ENCODE data around the gene MAGI1. TPM values are rescaled to one million over a fixed set of nuclear protein-coding genes. Genes with fewer than 3 reads are reported as not detected.

The MAGI1 gene
- total RNA-seq, 1 experiment from 2014 or later = 0.77 TPM

DNA sequence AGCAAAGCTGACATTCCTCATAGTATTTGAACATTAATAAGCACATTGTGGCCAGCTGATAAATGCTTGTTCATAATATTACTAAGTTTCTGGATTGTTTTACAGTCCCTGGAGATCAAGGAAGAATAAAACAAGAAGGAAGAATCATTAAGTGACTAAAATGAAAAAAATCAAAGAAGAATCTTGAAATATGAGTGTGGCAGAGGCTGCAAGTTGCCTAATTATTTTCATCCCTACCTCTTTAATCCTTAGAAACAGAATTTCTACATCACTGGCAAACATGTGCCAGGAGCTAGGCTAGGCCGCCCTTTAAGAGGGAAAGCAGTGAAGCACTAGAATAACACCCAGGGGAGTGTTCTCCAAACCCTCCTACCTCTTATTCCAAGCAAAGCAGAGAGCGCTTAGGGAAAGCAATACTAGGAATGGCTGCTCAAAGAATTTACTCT lies 98.9 kb downstream of the MAGI1 start:
- DNase-seq (ENCODE audit: low read depth, low spot score) = no peak
- in situ Hi-C loops (cut with HindIII; ENCODE audit: low pct_unique_long_range_greater_than_20kb, low sequenced_read_pairs) = no loop called here

DNA sequence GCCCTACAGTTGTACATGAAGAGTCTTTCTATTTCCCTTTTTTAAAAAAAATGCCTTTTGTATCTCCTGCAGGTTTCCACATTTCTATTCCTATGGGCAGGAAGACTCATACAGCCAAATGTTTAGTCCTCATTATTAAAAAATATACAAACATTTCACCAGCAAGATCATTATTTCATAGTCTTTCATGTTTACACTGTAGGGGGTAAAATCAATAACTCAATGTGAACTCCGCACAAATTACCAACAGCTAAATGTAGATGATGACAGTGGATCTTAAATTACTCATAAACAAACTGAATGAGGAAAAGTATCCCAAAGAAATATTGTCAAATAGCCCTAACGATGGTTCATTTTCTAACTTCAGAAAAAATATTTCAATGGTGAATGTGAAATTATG lies 99.5 kb downstream of the MAGI1 start:
- in situ Hi-C loops (cut with HindIII; ENCODE audit: low pct_unique_long_range_greater_than_20kb, low sequenced_read_pairs) = no loop called here
- no peak for DNase-seq (ENCODE audit: low read depth, low spot score)

DNA sequence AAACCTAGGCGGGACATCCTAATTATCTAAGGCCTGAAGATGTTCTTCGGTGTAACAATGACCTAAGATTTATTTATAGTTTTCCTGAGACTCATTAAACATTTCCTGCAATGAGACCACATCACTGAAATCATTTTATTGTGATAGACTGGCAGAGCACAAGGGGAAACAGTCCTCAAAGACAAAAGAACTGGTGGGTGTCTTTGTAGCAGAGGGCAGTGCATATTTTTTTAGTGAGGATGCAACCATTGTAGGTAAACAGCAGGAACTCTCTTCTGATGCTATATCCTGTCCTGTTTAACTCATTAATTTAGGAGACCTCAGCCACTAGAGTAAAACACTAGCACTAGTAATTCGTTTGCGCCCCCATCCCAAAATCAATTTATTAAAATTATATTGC lies 100.0 kb downstream of the MAGI1 start:
- in situ Hi-C loops (cut with HindIII; ENCODE audit: low pct_unique_long_range_greater_than_20kb, low sequenced_read_pairs) = no loop called here
- no peak for DNase-seq (ENCODE audit: low read depth, low spot score)

GRCh38 chr3:65938147-65938546 lies 100.6 kb downstream of the MAGI1 start:
- DNase-seq (ENCODE audit: low read depth, low spot score) = no peak
- in situ Hi-C loops (cut with HindIII; ENCODE audit: low pct_unique_long_range_greater_than_20kb, low sequenced_read_pairs) = no loop called here

DNA sequence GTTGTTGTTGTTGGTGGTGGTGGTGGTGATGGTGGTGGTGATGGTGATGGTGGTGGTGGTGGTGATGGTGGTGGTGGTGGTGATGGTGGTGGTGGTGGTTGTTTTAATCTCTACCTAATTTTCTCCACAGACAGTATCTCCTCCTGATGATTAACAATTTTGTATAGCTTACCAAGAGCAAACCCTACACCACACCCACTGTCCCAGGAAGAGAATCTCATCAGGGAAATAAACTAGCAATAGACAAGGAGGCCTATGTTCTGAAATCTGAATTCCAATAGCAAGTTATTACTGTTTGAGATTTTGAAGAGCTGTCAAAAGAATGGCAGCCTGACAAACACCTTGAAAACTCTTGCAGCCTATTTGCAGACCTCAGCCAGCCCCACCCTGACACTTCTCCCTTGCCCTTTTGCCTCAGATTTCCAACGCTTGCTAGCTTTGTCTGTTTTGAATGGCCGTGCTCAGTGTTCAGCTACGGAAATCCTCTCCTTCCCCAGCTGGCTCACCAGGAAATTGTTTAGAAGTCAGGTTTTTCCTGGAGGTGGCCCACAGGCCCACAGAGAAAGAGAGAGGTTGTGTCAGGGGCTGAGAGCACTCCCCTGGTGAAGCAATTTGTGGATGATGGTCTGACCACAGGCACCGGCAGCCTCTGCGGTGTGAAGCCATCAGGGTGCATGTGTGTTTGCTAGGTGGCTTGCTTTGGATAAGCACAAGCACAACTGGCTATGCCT lies 101.6 kb downstream of the MAGI1 start:
- in situ Hi-C loops (cut with HindIII; ENCODE audit: low pct_unique_long_range_greater_than_20kb, low sequenced_read_pairs) = no loop called here
- no peak for DNase-seq (ENCODE audit: low read depth, low spot score)

- in situ Hi-C loops (cut with HindIII; ENCODE audit: low pct_unique_long_range_greater_than_20kb, low sequenced_read_pairs) = no loop called here
- no peak for DNase-seq (ENCODE audit: low read depth, low spot score)
Observed at GRCh38 chr3:65935724-65936123, 103.0 kb downstream of the MAGI1 start.

DNA sequence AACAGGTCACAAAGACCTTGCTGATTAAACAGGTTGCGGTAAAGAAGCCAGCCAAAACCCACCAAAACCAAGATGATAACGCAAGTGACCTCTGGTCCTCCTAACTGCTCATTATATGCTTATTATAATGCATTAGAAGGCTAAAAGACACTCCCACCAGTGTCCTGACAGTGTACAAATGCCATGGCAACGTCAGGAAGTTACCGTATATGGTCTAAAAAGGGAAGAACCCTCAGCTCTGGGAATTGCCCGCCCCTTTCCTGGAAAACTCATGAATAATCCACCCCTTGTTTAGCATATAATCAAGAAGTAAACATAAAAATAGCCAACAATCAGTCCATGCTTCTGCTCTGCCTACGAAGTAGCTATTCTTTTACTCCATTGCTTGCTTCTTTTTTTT lies 108.1 kb downstream of the MAGI1 start:
- in situ Hi-C loops (cut with HindIII; ENCODE audit: low pct_unique_long_range_greater_than_20kb, low sequenced_read_pairs) = no loop called here
- no peak for DNase-seq (ENCODE audit: low read depth, low spot score)

DNA sequence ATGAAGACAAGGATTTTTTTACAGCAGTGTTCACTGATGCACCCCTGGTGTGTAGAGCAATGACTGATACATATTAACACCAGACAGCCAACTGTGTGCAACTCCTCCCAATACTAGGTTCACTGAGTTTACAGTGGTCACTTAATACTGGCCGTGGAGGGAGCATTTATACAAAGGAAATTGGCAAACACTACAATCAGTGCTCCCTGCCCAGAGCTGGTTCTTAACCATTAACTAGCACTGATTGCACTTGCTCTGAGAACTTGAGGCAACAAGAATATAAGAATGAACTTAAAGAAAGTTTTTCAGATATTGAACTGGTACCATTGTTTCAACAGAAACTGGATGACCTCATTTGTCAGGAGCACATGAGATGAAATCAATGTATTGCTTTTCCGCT lies 110.6 kb downstream of the MAGI1 start:
- DNase-seq (ENCODE audit: low read depth, low spot score) = no peak
- in situ Hi-C loops (cut with HindIII; ENCODE audit: low pct_unique_long_range_greater_than_20kb, low sequenced_read_pairs) = no loop called here

DNA sequence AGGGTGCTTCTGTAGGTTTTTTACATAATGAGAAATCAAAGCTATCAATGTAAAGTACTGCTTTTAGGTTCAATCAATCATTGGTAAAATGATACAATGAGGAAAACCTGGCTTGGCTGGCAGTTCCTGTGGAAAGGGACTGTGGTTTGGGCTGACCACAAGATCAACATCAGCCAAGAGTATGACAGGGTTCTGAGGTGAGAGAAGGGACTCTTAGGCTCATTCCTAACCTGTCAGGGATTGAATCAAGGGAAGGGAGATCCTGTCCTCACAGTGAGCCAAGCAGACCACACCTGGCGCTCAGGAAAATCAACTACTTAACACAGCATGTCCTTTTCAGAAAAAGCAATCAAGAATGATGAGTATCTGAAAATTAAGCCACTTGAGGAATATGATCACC lies 111.1 kb downstream of the MAGI1 start:
- in situ Hi-C loops (cut with HindIII; ENCODE audit: low pct_unique_long_range_greater_than_20kb, low sequenced_read_pairs) = no loop called here
- DNase-seq (ENCODE audit: low read depth, low spot score) = no peak

GRCh38 chr3:65925254-65925954 lies 113.3 kb downstream of the MAGI1 start:
- in situ Hi-C loops (cut with HindIII; ENCODE audit: low pct_unique_long_range_greater_than_20kb, low sequenced_read_pairs) = no loop called here
- no peak for DNase-seq (ENCODE audit: low read depth, low spot score)

- in situ Hi-C loops (cut with HindIII; ENCODE audit: low pct_unique_long_range_greater_than_20kb, low sequenced_read_pairs) = no loop called here
- no peak for DNase-seq (ENCODE audit: low read depth, low spot score)
Observed at GRCh38 chr3:65924762-65925161, 114.0 kb downstream of the MAGI1 start.

DNA sequence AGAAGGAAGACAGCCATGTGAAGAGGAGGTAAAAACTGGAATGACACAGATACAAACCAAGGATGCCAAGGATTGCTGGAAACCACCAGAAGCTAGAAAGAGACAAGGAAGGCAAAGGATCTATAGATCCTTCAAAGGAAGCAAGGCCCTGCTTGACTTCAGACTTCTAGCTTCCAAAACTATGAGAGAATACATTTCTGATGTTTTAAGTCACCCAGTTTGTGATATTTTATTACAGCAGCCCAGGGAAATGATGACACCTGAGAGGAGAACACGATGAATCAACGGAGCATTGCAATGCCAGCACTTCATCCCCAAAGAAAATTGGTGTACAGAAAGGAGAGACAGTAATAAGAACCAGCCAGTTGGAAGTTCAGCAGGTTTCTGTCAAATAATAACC lies 116.3 kb downstream of the MAGI1 start:
- DNase-seq (ENCODE audit: low read depth, low spot score) = no peak
- in situ Hi-C loops (cut with HindIII; ENCODE audit: low pct_unique_long_range_greater_than_20kb, low sequenced_read_pairs) = no loop called here

GRCh38 chr3:65919826-65920225 lies 118.9 kb downstream of the MAGI1 start:
- no peak for DNase-seq (ENCODE audit: low read depth, low spot score)
- in situ Hi-C loops (cut with HindIII; ENCODE audit: low pct_unique_long_range_greater_than_20kb, low sequenced_read_pairs) = no loop called here

GRCh38 chr3:65915477-65915876 lies 123.2 kb downstream of the MAGI1 start:
- no peak for DNase-seq (ENCODE audit: low read depth, low spot score)

GRCh38 chr3:65914740-65915367 lies 123.9 kb downstream of the MAGI1 start:
- in situ Hi-C loops (cut with HindIII; ENCODE audit: low pct_unique_long_range_greater_than_20kb, low sequenced_read_pairs) = no loop called here
- DNase-seq (ENCODE audit: low read depth, low spot score) = peak; percentile 23

More at GRCh38 chr3:65915477-65915876, 123.2 kb downstream of the MAGI1 start:
- in situ Hi-C loops (cut with HindIII; ENCODE audit: low pct_unique_long_range_greater_than_20kb, low sequenced_read_pairs) = no loop called here

DNA sequence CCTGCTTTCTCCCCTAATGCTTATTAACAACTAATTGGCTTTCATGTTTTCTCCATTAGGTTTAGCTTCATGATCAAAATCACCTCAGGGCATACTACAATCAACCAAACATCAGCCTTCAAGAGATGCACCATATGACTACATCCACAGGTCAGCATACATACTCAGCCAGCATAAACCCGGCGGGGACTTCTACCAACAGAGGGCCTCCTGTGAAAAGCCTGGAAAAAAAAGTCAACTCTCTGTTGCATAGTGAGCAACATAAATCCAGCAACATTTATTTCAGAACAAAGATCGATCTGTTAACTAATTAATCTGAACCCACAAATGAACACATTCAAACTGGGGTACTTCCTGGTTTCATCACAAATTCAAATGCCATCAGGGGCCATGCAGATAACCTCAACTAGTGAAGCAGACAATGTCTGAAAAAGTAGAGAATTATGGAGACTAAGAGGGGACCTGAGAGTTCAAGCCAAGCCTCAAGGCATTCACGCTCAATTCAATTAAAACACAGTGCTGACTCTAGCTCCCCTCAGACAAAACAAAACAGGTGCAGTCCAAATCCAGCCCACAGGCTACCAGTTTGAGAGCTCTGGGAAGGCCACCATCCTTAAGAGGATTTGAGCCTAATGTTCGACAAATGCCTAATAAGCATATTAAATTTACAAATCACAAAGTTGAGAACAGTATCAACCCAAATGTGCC lies 124.5 kb downstream of the MAGI1 start:
- in situ Hi-C loops (cut with HindIII; ENCODE audit: low pct_unique_long_range_greater_than_20kb, low sequenced_read_pairs) = no loop called here
- DNase-seq (ENCODE audit: low read depth, low spot score) = peak; percentile 51

DNA sequence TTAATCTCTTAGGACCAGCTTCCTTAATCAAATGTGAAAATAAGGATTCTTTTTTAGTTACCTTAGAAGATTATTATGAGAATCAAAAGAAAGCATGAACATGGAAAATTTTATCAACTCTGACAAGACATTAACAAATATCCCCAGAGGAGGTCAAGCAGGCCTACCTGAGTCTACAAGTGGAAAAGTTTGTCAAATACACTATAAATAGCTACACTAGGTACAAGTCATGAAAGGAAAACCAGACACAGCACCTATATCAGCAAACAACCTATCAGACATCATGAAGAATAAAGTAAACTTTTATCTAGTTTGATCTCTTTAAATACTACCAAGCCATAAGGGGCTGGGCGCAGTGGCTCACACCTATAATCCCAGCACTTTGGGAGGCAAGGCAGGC lies 126.1 kb downstream of the MAGI1 start:
- in situ Hi-C loops (cut with HindIII; ENCODE audit: low pct_unique_long_range_greater_than_20kb, low sequenced_read_pairs) = no loop called here
- no peak for DNase-seq (ENCODE audit: low read depth, low spot score)

GRCh38 chr3:65908588-65908987 lies 130.1 kb downstream of the MAGI1 start:
- in situ Hi-C loops (cut with HindIII; ENCODE audit: low pct_unique_long_range_greater_than_20kb, low sequenced_read_pairs) = no loop called here
- no peak for DNase-seq (ENCODE audit: low read depth, low spot score)
